Gastrocnemius medialis (tissue), 4 donors: Measurements from ENCODE around the gene URB2.

Experiments used
- CTCF ChIP-seq, 5 experiments: fragments of 450-650 bp in 3 of 5; fragments of 200-600 bp in 2 of 5; sonication (generic) in 2 of 5; IDR thresholded peaks in 4 of 5; conservative IDR thresholded peaks in 1 of 5; 1 replicate in 4 of 5; 2 replicates in 1 of 5; pipeline ENCODE4 v1.5.1; 2016 to 2019; ENCODE audit warnings: antibody characterized with exemption in 5 of 5, mild to moderate bottlenecking in 3 of 5, moderate library complexity in 3 of 5
- POLR2A ChIP-seq, 2 donors: fragments of 450-650 bp; IDR thresholded peaks; one replicate each; pipeline ENCODE4 v1.6.1; 2017; ENCODE audit warnings: antibody characterized with exemption in 2 of 2, mild to moderate bottlenecking in 2 of 2, moderate library complexity in 2 of 2

DNA sequence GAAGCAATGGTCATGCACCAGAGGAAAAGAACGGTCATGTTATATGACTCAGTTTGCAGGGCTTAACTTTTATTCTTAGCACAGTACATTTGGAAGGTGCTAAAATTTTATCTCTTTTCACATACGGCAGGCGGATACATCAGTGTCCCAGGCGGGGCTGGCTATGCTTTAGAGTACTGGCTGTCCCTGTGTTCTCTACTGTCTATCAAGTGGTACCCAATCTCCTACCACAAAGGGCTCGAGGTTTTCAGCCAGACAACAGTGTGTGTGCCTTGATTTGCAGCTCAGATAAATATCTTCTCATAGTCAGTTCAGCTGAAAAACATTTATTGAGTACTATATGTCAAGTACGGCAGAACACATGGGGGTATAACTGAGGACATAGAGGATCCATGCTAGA is 65.3 kb downstream of the URB2 start:
- TF ChIP-seq CTCF (IDR thresholded peaks at IDR 0.05 in 4 of 5, conservative IDR thresholded peaks at IDR 0.05 in 1 of 5) (no peak), POLR2A (IDR thresholded peaks at IDR 0.05) (no peak)
